ENCODE data around the gene RYR3.

- TF ChIP-seq CTCF (optimal IDR thresholded peaks at IDR 0.05 in 1 of 3, IDR thresholded peaks at IDR 0.05 in 1 of 3, conservative IDR thresholded peaks at IDR 0.05 in 1 of 3; ENCODE audit: extremely low read depth in 1 of 3, insufficient read depth in 2 of 3, low read length in 3 of 3) (no peak), EZH2 (IDR thresholded peaks at IDR 0.05; ENCODE audit: low read length) (no peak)
Measured at GRCh38 chr15:33473005-33473404, 162.2 kb downstream of the RYR3 start.
